CD4-positive, alpha-beta T cell treated with Interleukin-17A for 1 hour (primary cell): ENCODE measurements around the gene NHLRC1.

Experiments used
- DNase-seq: peaks from one replicate; pipeline ENCODE4 v3.0.0-alpha.2; 2020

NHLRC1 gene

DNA sequence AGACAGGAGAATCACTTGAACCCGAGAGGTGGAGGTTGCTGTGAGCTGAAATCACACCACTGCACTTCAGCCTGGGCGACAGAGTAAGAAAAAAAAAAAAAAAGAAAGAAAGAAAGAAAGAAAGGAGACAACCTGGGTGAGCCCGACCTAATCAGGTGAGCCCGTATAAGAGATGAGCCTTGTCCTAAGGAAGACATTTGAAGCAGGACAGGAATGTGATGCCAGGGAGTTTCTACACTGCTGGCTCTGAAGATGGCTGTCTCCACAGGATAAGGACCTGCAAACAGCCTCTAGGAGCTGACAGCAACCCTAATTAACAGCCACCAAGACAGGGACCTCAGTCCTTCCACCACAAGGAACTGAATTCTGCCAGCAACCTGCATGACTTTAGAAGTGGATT, 41.9 kb downstream of the NHLRC1 start:
- no peak for DNase-seq

GRCh38 chr6:18078866-18079265, 43.6 kb downstream of the NHLRC1 start:
- no peak for DNase-seq

DNA sequence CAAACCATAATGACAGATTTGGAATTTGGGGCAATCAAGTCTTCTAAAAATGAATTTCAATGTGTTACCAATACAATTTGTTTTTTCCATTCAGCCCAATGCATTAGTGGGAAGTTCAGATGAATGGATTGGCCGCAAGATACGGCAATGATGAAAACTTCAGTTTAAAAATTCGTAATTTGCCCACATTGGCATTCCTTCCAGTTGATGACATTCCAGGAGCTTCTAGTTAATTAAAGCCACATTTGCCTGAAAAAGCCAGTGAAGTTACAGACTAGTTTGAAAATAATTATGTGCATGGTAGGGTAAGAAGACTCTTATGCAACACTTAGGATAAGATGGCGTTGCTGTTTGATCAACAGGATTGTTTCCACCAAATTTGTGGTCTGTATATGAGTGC, 46.2 kb downstream of the NHLRC1 start:
- DNase-seq = no peak

GRCh38 chr6:18072841-18073240, 49.6 kb downstream of the NHLRC1 start:
- no peak for DNase-seq

DNA sequence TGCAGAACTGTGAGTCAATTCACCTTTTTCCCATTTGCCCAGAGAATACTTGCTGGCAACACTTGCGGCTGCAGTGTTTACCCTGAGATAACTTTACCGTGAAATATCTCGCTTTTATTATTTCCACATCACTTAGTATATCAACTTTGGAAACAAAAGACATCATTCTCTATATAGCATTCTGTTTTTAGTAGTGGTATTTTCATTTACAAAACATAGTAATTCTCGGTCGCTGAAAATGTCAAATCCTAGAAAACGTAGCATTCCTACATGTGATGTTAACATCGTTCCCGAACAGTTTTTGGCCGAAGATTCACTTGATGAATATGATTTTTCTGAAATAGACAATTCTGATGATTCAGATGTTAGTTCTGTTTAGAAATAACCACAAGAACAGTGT, 52.0 kb downstream of the NHLRC1 start:
- no peak for DNase-seq
